ENCODE results near the gene ITGB5. TPM values are rescaled to one million over a fixed set of nuclear protein-coding genes. Genes with fewer than 3 reads are reported as not detected.

Gene ITGB5
- total RNA-seq, 2 experiments from 2014 or later: 1.2 to 1.3 TPM

DNA sequence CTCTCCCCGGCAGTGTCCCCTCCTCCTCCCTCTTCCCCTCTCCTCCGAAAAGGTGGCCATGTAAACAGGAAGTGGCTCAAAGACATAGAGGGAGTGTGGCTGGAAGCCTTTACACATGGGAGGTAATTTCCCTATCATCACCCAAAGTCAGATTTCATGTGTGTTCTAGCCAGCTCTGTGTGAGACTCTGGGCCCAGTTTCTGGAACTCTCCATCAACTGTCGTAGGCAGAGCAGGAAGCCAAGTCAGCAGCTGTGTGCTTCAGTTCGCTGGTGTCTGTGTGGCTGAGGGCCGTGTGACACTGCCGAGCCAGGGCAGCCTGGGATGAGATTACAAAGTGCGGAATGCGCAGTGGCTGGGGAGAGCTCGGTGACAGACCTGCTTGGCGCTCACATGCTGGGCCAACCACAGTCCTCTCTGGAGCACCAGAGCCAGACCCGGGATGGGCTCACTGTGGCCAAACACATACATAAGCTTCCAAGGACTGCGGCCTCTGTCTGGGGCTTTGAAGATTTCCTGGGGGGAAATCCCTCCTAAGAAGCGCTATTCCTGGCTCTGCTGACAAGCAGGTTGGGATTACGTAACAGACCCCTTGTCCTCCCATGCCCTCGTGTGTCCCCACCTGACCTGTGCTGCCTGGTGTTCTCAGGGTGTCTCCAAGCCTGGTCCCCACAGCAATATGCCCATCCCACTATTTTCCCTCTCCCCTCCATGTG lies 106.2 kb downstream of the ITGB5 start:
- ChIA-PET POLR2A (no interaction called here), CTCF (no interaction called here)

- POLR2A ChIA-PET: no interaction called here
- CTCF ChIA-PET: no interaction called here
These were observed 106.8 kb downstream of the ITGB5 start for GRCh38 chr3:124780356-124780755.

DNA sequence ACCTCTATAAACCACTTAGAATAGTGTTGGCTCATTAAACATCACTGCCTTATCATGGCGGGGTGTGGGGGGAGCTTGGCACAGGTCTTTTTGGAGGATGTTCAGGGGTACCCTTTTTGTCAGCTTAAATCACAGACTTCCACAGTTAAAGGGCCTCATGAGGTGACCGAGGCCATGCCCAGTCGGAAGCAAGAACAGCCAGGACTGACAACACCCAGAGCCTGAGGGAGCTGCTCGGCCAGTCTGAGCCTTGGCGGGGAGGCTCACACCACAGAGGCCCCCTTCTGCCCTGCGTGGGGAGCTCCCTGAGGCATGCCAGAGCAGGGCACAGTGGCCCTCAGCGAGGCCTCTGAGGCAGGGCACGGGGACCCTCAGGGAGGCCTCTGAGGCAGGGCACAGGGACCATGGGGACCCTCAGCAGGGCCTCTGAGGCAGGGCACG lies 107.4 kb downstream of the ITGB5 start:
- POLR2A ChIA-PET: no interaction called here
- CTCF ChIA-PET: no interaction called here

DNA sequence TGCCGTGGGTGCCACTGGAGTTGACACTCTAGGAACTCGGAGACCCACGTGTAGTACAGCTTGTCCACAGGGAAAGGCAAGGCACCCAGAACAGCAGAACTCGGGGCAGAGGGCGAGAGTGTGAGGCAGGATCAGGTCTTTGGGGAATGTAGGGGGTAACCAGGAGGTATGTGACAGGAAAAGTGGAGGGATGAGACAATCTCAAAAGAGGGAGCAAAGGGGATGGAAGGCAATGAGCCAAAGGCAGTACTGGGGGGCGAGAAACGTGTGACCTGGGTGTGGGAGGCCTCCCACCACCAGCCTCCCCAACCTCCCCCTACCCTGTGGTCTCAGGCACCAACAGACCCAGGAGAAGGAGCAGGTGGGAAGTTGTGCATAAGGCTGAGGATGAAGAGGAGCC lies 108.0 kb downstream of the ITGB5 start:
- POLR2A ChIA-PET: no interaction called here
- CTCF ChIA-PET: no interaction called here

- CTCF ChIA-PET: no interaction called here
- POLR2A ChIA-PET: no interaction called here
These were observed 109.2 kb downstream of the ITGB5 start for GRCh38 chr3:124777762-124778470.

DNA sequence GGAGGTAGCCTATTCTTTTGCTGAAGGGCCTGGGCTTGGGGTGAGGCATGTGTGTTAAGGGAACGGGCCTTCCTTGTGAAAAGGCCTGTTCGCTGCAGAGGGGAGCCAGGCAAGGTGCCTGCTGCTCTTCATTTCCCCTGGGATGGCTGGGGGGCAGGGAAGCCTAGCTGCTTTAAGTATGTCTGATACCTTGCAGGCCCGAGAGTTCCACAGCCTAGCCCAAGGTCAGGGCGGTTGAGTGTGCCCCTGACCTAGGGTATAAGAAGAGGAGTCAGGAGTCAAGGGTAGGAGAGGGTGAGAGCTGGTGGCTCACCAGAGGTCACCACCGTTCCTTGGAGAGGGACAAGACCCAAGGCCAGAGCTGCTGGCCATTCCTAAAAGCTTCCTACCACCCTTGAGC lies 110.3 kb downstream of the ITGB5 start:
- ChIA-PET POLR2A (no interaction called here), CTCF (no interaction called here)

- CTCF ChIA-PET: no interaction called here
- POLR2A ChIA-PET: no interaction called here
These were observed 111.3 kb downstream of the ITGB5 start for GRCh38 chr3:124775877-124776276.

GRCh38 chr3:124774841-124775402 lies 112.2 kb downstream of the ITGB5 start:
- POLR2A ChIA-PET: no interaction called here
- CTCF ChIA-PET: interaction anchor here (0.6 kb wide), 1 partner anchor 125 kb away, joined by 3 read pairs; no protein-coding TSS in a partner anchor

DNA sequence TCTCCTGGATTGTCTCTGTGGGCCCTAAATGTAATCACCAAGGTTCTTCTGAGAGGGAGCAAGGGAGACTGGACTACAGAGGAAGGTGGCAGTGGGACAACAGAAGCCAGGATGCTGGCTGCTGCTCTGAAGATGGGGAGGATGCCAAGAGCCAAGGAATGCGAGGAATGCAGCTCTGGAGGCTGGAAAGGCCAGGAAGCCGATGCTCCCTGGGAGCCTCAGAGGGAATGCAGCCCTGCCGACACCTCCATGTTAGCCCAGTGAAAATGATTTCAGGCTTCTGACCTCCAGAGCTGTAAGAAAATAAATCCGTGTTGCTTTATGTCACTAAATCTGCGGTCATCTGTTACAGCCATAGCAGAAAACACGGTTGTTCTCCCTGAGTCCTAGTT lies 112.8 kb downstream of the ITGB5 start:
- CTCF ChIA-PET: interaction anchor here (0.6 kb wide), 1 partner anchor 126 kb away, joined by 3 read pairs; no protein-coding TSS in a partner anchor
- POLR2A ChIA-PET: no interaction called here

GRCh38 chr3:124773351-124774326 lies 113.5 kb downstream of the ITGB5 start:
- CTCF ChIA-PET: interaction anchor here (0.7 kb wide), 1 partner anchor 812 kb away, joined by 8 read pairs; no protein-coding TSS in a partner anchor
- POLR2A ChIA-PET: no interaction called here

DNA sequence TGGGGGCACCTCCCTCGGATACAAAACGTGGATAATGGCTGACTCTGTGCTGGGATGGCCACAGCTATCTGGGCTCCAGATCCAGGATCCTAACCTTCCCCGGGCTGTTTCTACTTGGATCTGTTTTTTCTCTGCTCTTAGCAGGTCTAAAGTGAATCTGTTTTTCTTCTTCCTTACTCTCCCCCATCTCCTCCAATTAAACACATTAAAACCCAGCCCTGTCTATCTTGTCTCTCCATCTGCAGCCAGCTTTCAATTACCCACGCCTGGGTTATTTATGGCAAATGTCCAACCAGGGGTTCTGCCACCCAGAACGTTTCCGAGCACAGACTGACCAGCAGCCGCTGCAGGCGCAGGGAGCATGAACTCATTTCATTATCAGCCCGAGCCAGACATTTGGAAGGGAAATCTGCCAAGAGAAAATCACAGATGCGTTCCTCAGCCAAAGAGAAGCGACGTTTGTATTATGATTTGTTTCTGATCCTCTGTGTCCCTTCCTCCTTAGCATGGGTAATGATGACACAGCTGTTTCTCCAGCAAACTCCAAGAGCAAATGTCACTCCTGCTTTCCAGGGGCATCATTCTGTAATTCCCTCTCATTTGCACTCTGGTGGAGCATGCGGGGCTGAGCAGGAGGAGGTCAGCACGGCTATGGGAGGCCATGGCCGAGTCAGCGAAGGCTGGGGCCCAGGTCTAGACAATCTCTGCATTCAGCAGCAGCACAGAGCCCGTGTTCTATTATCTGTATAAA lies 114.9 kb downstream of the ITGB5 start:
- POLR2A ChIA-PET: no interaction called here
- CTCF ChIA-PET: interaction anchor here (0.8 to 1.6 kb wide), 3 partner anchors 11 to 129 kb away, joined by 3 to 7 read pairs (median 3); no protein-coding TSS in a partner anchor

GRCh38 chr3:124771083-124771445 lies 116.1 kb downstream of the ITGB5 start:
- ChIA-PET POLR2A (no interaction called here), CTCF (interaction anchor here (1.2 to 1.6 kb wide), 3 partner anchors 10 to 130 kb away, joined by 4 to 7 read pairs (median 4); no protein-coding TSS in a partner anchor)

DNA sequence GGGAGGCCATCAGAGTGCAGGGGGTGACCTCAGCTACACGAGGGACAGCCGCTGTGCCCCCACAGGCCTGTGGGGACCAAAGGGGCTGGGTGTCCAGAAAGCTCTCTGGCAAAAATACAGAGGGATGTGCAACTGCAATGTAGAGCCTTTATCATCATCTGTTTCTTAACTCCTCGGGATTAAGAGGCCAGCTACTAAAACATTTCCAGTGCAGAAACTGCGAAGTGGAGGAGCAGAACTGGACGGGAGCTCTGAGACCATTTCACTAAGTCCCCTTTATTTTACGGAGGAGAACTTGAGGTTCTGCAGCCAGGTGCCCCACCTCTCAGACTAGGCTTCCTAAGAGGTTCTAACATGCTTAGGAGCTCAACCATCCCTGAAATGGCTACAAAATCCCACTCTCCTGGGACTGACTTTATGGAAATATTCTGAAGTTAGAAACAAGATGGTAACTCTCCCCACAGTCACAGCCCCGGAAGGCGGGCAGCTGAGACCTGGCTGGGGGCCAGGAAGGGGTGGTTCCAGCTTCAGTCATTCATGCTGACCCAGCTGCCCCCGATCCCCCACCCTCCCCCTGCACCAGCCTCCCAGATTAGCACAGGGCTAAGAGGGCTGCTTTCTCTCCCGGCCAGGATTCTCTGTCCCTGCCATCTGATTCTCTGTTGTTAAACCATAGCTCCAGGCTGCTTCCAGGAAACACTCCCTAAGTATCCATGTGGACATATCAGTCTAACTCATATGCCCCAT lies 116.7 kb downstream of the ITGB5 start:
- ChIA-PET CTCF (interaction anchor here (1.2 to 1.6 kb wide), 3 partner anchors 10 to 131 kb away, joined by 4 to 7 read pairs (median 4); no protein-coding TSS in a partner anchor), POLR2A (no interaction called here)

GRCh38 chr3:124769462-124769861 lies 117.7 kb downstream of the ITGB5 start:
- POLR2A ChIA-PET: no interaction called here
- CTCF ChIA-PET: no interaction called here

DNA sequence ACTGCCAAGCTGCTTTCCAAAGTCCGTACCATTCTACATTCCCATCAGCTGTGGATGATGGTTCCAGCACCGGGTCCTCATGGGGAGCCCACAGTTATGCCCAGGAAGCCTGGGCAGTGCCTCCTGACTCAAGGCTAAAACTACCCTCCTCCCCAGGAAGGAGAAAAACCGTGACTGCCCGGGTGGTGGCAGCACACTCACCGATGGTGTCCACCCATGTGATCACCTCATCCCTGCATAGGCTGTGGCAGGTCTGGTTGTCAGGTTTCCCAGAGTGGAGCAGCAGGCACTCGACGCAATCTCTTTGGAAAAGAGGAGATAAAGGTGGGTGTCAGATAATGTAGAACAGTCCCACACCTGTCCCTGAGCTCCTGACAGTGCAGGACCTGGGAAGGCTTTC lies 118.4 kb downstream of the ITGB5 start:
- POLR2A ChIA-PET: no interaction called here
- CTCF ChIA-PET: no interaction called here

GRCh38 chr3:124767691-124768090 lies 119.5 kb downstream of the ITGB5 start:
- ChIA-PET POLR2A (interaction anchor here (0.5 kb wide), 1 partner anchor 1318 kb away, joined by 4 read pairs; no protein-coding TSS in a partner anchor), CTCF (interaction anchor here (0.7 kb wide), 1 partner anchor 40 kb away, joined by 3 read pairs; no protein-coding TSS in a partner anchor)

GRCh38 chr3:124767264-124767663 lies 119.9 kb downstream of the ITGB5 start:
- CTCF ChIA-PET: interaction anchor here (0.7 to 8.1 kb wide), 2 partner anchors 41 to 135 kb away, joined by 3 to 77 read pairs; no protein-coding TSS in a partner anchor
- POLR2A ChIA-PET: interaction anchor here (0.5 kb wide), 1 partner anchor 1317 kb away, joined by 4 read pairs; no protein-coding TSS in a partner anchor
